Measurements from ENCODE around the gene PABPC1L.

The PABPC1L gene

GRCh38 chr20:44883214-44883902 is 26.5 kb upstream of the PABPC1L start:
- no peak for DNase-seq (ENCODE audit: low read depth in 2 of 2)
- H3K4me3 ChIP-seq (replicated peaks in 1 of 2; ENCODE audit: low read depth in 2 of 2, low read length in 2 of 2) = no peak overlapping the region

GRCh38 chr20:44884907-44885391 is 24.9 kb upstream of the PABPC1L start:
- TF ChIP-seq CTCF (IDR thresholded peaks at IDR 0.05; ENCODE audit: low read depth, low read length) = no peak
- no peak for DNase-seq (ENCODE audit: low read depth in 2 of 2)
- peak overlapping the region; percentile 35 to 92 for H3K4me3 ChIP-seq (replicated peaks in 1 of 2; ENCODE audit: low read depth in 2 of 2, low read length in 2 of 2)

More at GRCh38 chr20:44883214-44883902, 26.5 kb upstream of the PABPC1L start:
- TF ChIP-seq CTCF (IDR thresholded peaks at IDR 0.05; ENCODE audit: low read depth, low read length) = no peak

- peak within 1 kb of the TSS; percentile 88 to 92 for H3K4me3 ChIP-seq (replicated peaks in 1 of 2; ENCODE audit: low read depth in 2 of 2, low read length in 2 of 2)
- TF ChIP-seq CTCF (IDR thresholded peaks at IDR 0.05; ENCODE audit: low read depth, low read length) = peak; percentile 14
- peak; percentile 96 to 99 for DNase-seq (ENCODE audit: low read depth in 2 of 2)
Measured at GRCh38 chr20:44885392-44886265, 24.2 kb upstream of the PABPC1L start, which contains the start of gene YWHAB. TSS of gene YWHAB (plus strand) at chr20:44885705. CDS start at chr20:44901534, 15,829 bp downstream.

- TF ChIP-seq CTCF (IDR thresholded peaks at IDR 0.05; ENCODE audit: low read depth, low read length) = no peak
- peak overlapping the region; percentile 88 to 92 for H3K4me3 ChIP-seq (replicated peaks in 1 of 2; ENCODE audit: low read depth in 2 of 2, low read length in 2 of 2)
- DNase-seq (ENCODE audit: low read depth in 2 of 2) = no peak
Measured at GRCh38 chr20:44886266-44886651, 23.6 kb upstream of the PABPC1L start.

- no peak for DNase-seq (ENCODE audit: low read depth in 2 of 2)
- H3K4me3 ChIP-seq (replicated peaks in 1 of 2; ENCODE audit: low read depth in 2 of 2, low read length in 2 of 2) = peak overlapping the region; percentile 88 to 92
- TF ChIP-seq CTCF (IDR thresholded peaks at IDR 0.05; ENCODE audit: low read depth, low read length) = no peak
Measured at GRCh38 chr20:44886828-44887227, 23.0 kb upstream of the PABPC1L start.

GRCh38 chr20:44887466-44887865 is 22.4 kb upstream of the PABPC1L start:
- peak overlapping the region; percentile 88 to 92 for H3K4me3 ChIP-seq (replicated peaks in 1 of 2; ENCODE audit: low read depth in 2 of 2, low read length in 2 of 2)
- DNase-seq (ENCODE audit: low read depth in 2 of 2) = no peak
- TF ChIP-seq CTCF (IDR thresholded peaks at IDR 0.05; ENCODE audit: low read depth, low read length) = no peak
